Activated CD4-positive, alpha-beta memory T cell treated with anti-CD3 and anti-CD28 coated beads, Interleukin-2, amount 10 ng/mL, durations not matched to agents 7 days and 5 days (primary cell): ENCODE data around the gene NOL6. TPM values are rescaled to one million over a fixed set of nuclear protein-coding genes. Genes with fewer than 3 reads are reported as not detected.
"Not testable (repeated sequence)": the region's sequence is repeated elsewhere in the genome, so short reads cannot be mapped to it uniquely, and the experiment has no call there.

Experiments used
- CTCF ChIA-PET: fragments of 350-600 bp; sonication (Branson Sonifier 250); formaldehyde crosslinking; loops from one replicate; lab custom pipeline; 2021; ENCODE audit warnings: antibody characterized with exemption, inconsistent platforms; lab: Charles Lee
- POLR2A ChIA-PET: fragments of 350-600 bp; sonication (Branson Sonifier 250); formaldehyde crosslinking; loops from one replicate; lab custom pipeline; 2021; ENCODE audit warnings: antibody characterized with exemption; lab: Charles Lee
- DNase-seq: peaks from one replicate; pipeline ENCODE4 v3.0.0-alpha.2; 2020
- H3K27ac Mint-ChIP-seq: one replicate; pipeline ENCODE4 v1.8.0; 2021; ENCODE audit warnings: mild to moderate bottlenecking, mixed read lengths
- H3K27me3 Mint-ChIP-seq: one replicate; pipeline ENCODE4 v1.8.0; 2021; ENCODE audit warnings: mixed read lengths
- H3K36me3 Mint-ChIP-seq: one replicate; pipeline ENCODE4 v1.8.0; 2021; ENCODE audit warnings: low read depth, mixed read lengths
- H3K4me1 Mint-ChIP-seq: one replicate; pipeline ENCODE4 v1.8.0; 2021; ENCODE audit warnings: mixed read lengths
- H3K4me3 Mint-ChIP-seq: one replicate; pipeline ENCODE4 v1.8.0; 2021; ENCODE audit warnings: mild to moderate bottlenecking, mixed read lengths
- H3K9me3 Mint-ChIP-seq: one replicate; pipeline ENCODE4 v1.8.0; 2021; ENCODE audit warnings: mixed read lengths
- total RNA-seq, 2 experiments: library from RNA; stranded (reverse); gene quantifications; one replicate each; pipeline ENCODE4 v1.2.3, GENCODE V29; 2021

Gene NOL6
- total RNA-seq, 2 experiments from 2014 or later: 21.6 to 22.4 TPM

GRCh38 chr9:33437898-33438297, 35.8 kb downstream of the NOL6 start:
- Mint-ChIP-seq H3K4me3 (no peak overlapping the region), H3K27me3 (no peaks in the 10 kb centered on the region), H3K4me1 (peaks cover 64% of the 10 kb centered on the region), H3K9me3 (no peaks in the 10 kb centered on the region), H3K27ac (peak overlapping the region; percentile 23), H3K36me3 (peaks cover 36% of the 10 kb centered on the region)
- ChIA-PET POLR2A (interaction anchor here (1.5 to 1.6 kb wide), 2 partner anchors 10 to 23 kb away, joined by 8 to 11 read pairs; partner anchors contain the start of gene AQP3), CTCF (interaction anchor here (0.5 to 3.2 kb wide), 7 partner anchors 10 to 64 kb away, joined by 3 to 26 read pairs (median 6); partner anchors contain the start of gene AQP3)
- no peak for DNase-seq

DNA sequence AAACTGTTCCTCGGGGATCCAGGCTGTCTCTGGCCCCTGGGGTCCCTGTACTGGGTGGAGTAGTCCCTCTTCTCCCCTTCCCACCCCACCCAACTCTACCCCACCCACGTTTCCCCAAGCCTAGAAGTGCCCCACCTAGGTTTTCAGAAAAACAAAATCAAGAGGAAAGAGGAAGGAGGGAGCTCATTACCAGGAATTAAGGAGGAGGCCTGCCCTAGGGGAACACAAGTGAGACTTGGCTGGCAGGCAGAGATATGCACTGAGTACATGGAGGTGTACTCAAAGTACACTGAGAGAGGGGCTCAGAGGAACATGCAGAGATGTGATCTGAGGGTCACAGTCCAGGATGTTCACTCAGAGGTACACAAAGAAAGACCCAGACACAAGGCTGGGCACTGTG, 36.5 kb downstream of the NOL6 start:
- ChIA-PET CTCF (interaction anchor here (0.6 to 3.2 kb wide), 5 partner anchors 16 to 87 kb away, joined by 3 to 26 read pairs (median 5); partner anchors contain the start of gene ANKRD18B), POLR2A (interaction anchor here (1.0 to 1.6 kb wide), 3 partner anchors 11 to 37 kb away, joined by 3 to 11 read pairs (median 8); partner anchors contain the start of gene AQP3)
- H3K4me3 Mint-ChIP-seq: no peak overlapping the region
- H3K27me3 Mint-ChIP-seq: no peaks in the 10 kb centered on the region
- DNase-seq: no peak
- peaks cover 59% of the 10 kb centered on the region for H3K4me1 Mint-ChIP-seq
- no peaks in the 10 kb centered on the region for H3K9me3 Mint-ChIP-seq
- H3K27ac Mint-ChIP-seq: peak overlapping the region; percentile 50
- peaks cover 30% of the 10 kb centered on the region for H3K36me3 Mint-ChIP-seq

DNA sequence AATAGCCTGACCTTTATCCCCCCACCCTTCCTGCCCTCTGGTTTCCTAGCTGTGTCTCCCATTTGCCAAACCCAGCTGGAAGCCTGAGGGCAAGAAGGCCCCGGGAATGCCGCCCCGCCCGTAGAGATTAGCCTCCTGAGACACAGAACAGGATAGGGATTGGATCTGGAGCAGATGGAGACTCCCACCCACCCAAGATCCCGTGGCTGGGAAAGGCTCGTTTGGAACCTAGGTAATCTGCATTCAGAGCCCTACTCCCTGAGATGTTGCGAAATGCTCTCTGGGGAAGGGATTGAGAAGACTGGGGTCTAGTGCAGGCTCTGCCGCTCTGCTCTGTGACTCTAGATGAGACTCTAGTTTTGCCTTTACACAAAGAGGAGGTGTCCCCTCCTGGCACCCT, 37.3 kb downstream of the NOL6 start:
- no peaks in the 10 kb centered on the region for H3K27me3 Mint-ChIP-seq
- ChIA-PET POLR2A (interaction anchor here (1.5 to 1.7 kb wide), 2 partner anchors 11 to 21 kb away, joined by 8 to 11 read pairs; partner anchors contain the start of gene AQP3), CTCF (interaction anchor here (1.5 to 2.2 kb wide), 2 partner anchors 17 to 20 kb away, joined by 4 to 11 read pairs; no protein-coding TSS in a partner anchor)
- DNase-seq: no peak
- H3K36me3 Mint-ChIP-seq: peaks cover 22% of the 10 kb centered on the region
- H3K4me1 Mint-ChIP-seq: peaks cover 55% of the 10 kb centered on the region
- H3K4me3 Mint-ChIP-seq: no peak overlapping the region
- H3K27ac Mint-ChIP-seq: no peak overlapping the region
- H3K9me3 Mint-ChIP-seq: no peaks in the 10 kb centered on the region

DNA sequence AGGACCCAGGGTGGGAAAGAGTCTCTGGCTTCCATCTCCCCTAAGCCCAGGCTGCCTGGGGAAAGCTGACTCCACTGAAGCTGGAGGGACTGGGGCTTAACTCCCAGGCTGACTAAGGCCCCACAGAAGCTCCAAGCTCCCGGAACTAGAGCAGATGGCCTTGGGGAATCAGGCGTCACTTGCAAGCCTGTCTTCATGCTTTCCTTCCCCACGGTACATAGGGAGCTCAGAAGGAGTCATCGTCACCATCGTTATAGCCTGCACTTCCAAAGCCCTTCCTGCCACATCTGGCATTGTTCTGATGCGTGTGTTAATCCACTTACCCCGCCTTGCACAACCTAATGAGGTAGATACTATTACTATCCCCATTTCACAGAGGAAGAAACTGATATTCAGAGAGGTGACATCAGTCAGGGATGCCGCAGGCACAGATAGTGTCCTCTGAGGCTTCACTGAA, 37.9 kb downstream of the NOL6 start:
- no peak for DNase-seq
- H3K36me3 Mint-ChIP-seq: peaks cover 17% of the 10 kb centered on the region
- H3K27ac Mint-ChIP-seq: no peak overlapping the region
- H3K9me3 Mint-ChIP-seq: no peaks in the 10 kb centered on the region
- H3K4me1 Mint-ChIP-seq: peaks cover 56% of the 10 kb centered on the region
- H3K27me3 Mint-ChIP-seq: no peaks in the 10 kb centered on the region
- CTCF ChIA-PET: interaction anchor here (1.3 to 4.2 kb wide), 4 partner anchors 12 to 31 kb away, joined by 3 to 20 read pairs (median 8); partner anchors contain the start of gene AQP3
- H3K4me3 Mint-ChIP-seq: no peak overlapping the region
- POLR2A ChIA-PET: interaction anchor here (1.7 kb wide), 1 partner anchor 11 kb away, joined by 11 read pairs; the partner anchor contains the start of gene AQP3

- Mint-ChIP-seq H3K27me3 (no peaks in the 10 kb centered on the region), H3K36me3 (peaks cover 5% of the 10 kb centered on the region), H3K9me3 (no peaks in the 10 kb centered on the region), H3K4me3 (no peak overlapping the region), H3K27ac (no peak overlapping the region), H3K4me1 (peaks cover 42% of the 10 kb centered on the region)
- CTCF ChIA-PET: interaction anchor here (1.3 to 4.2 kb wide), 5 partner anchors 13 to 32 kb away, joined by 3 to 20 read pairs (median 8); partner anchors contain the start of gene AQP3
- DNase-seq: no peak
- POLR2A ChIA-PET: interaction anchor here (0.8 to 1.7 kb wide), 2 partner anchors 13 to 19 kb away, joined by 3 to 11 read pairs; partner anchors contain the start of gene AQP3
Observed at GRCh38 chr9:33434317-33435105, 39.2 kb downstream of the NOL6 start.

DNA sequence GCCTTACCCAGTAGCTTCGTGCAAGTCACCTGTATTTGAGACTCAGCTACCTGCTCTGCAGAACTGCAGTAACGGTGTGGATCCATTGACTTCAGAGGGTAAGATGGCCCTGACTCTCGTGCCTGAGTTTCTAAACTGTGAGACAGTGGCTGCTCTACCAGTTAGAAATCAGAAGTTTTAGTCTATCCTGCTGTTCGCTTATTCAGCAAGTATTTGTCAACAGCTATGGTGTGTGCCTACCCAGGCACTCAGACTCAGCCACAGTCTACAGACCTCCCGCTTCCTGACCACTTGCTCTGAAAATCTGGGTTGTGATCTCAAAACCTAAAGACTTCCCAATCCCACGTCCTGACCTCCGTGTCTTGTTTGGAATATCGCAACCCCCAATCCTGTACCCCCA, 39.9 kb downstream of the NOL6 start:
- Mint-ChIP-seq H3K4me1 (peaks cover 36% of the 10 kb centered on the region), H3K36me3 (peaks cover 3% of the 10 kb centered on the region), H3K27me3 (no peaks in the 10 kb centered on the region), H3K27ac (no peak overlapping the region), H3K4me3 (no peak overlapping the region), H3K9me3 (no peaks in the 10 kb centered on the region)
- no peak for DNase-seq
- CTCF ChIA-PET: interaction anchor here (0.6 to 4.2 kb wide), 5 partner anchors 14 to 1026 kb away, joined by 3 to 20 read pairs (median 16); partner anchors contain the start of gene AQP3
- POLR2A ChIA-PET: interaction anchor here (0.8 to 0.9 kb wide), 2 partner anchors 13 to 18 kb away, joined by 3 to 5 read pairs; partner anchors contain the start of gene AQP3

- ChIA-PET POLR2A (interaction anchor here (1.1 kb wide), 2 partner anchors 22 to 617 kb away, joined by 3 read pairs; no protein-coding TSS in a partner anchor), CTCF (interaction anchor here (0.9 to 4.2 kb wide), 6 partner anchors 10 to 56 kb away, joined by 3 to 20 read pairs (median 4); partner anchors contain the start of gene AQP3)
- Mint-ChIP-seq H3K9me3 (no peaks in the 10 kb centered on the region), H3K4me1 (peaks cover 22% of the 10 kb centered on the region), H3K27me3 (no peaks in the 10 kb centered on the region), H3K27ac (no peak overlapping the region), H3K4me3 (no peak overlapping the region), H3K36me3 (no peaks in the 10 kb centered on the region)
- DNase-seq: no peak
Observed at GRCh38 chr9:33431420-33431819, 42.3 kb downstream of the NOL6 start.

DNA sequence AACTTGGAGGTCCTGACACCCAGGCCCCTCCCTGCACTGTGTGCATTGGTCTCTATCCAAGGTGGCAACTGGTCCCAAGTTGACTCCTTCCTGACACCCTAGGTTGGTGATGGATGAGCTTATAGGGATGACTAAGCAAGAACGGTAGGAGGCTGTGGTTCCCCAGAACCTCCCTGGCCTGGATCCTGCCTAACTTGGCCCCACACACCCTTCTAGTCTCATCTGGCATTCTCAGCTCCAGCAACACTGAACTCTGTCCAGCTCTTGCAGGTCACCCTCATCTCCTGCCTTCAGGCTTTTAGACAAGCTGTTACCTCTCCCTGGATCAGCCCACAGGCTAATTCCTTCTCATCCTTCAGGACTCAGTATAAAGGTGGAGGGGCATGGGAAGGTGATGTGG, 42.8 kb downstream of the NOL6 start:
- POLR2A ChIA-PET: interaction anchor here (1.1 kb wide), 1 partner anchor 617 kb away, joined by 3 read pairs; no protein-coding TSS in a partner anchor
- Mint-ChIP-seq H3K9me3 (no peaks in the 10 kb centered on the region), H3K27ac (no peak overlapping the region), H3K4me3 (no peak overlapping the region), H3K4me1 (peaks cover 20% of the 10 kb centered on the region), H3K36me3 (no peaks in the 10 kb centered on the region), H3K27me3 (no peaks in the 10 kb centered on the region)
- no peak for DNase-seq
- CTCF ChIA-PET: interaction anchor here (0.9 to 3.5 kb wide), 5 partner anchors 10 to 56 kb away, joined by 3 to 19 read pairs (median 4); partner anchors contain the start of gene AQP3

- H3K9me3 Mint-ChIP-seq: no peaks in the 10 kb centered on the region
- no peak overlapping the region for H3K27ac Mint-ChIP-seq
- ChIA-PET CTCF (no interaction called here), POLR2A (interaction anchor here (0.9 kb wide), 1 partner anchor 14 kb away, joined by 3 read pairs; no protein-coding TSS in a partner anchor)
- no peaks in the 10 kb centered on the region for H3K36me3 Mint-ChIP-seq
- no peak overlapping the region for H3K4me3 Mint-ChIP-seq
- peaks cover 17% of the 10 kb centered on the region for H3K4me1 Mint-ChIP-seq
- no peaks in the 10 kb centered on the region for H3K27me3 Mint-ChIP-seq
- DNase-seq: no peak
Observed at GRCh38 chr9:33429256-33429985, 44.3 kb downstream of the NOL6 start.

DNA sequence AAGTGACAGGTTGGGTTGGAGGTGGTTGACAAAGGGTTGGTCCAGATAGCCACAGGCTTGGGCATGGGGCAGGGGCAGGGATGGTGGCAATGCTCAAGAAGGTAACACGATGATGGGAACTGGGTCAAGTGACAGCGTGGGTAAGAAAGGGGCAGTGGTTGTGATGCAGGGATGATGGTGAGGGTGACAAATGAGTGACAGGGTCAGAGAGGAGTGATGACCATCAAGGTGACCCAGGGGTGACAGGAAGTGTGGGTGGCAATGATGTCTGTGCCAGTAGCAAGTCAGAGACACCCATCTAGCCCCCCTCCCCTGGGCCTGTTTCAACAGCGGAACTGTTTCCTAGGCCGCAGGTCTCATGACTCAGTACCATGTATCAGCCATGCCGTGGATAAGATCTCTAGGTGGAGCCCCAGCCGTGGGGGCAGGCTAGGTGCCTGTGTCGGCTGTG, 46.9 kb downstream of the NOL6 start:
- H3K9me3 Mint-ChIP-seq: no peaks in the 10 kb centered on the region
- H3K36me3 Mint-ChIP-seq: no peaks in the 10 kb centered on the region
- DNase-seq: peak; percentile 27
- H3K4me3 Mint-ChIP-seq: no peak overlapping the region
- H3K27ac Mint-ChIP-seq: no peak overlapping the region
- ChIA-PET POLR2A (no interaction called here), CTCF (interaction anchor here (1.1 kb wide), 1 partner anchor 11 kb away, joined by 4 read pairs; no protein-coding TSS in a partner anchor)
- no peaks in the 10 kb centered on the region for H3K27me3 Mint-ChIP-seq
- H3K4me1 Mint-ChIP-seq: peaks cover 12% of the 10 kb centered on the region

DNA sequence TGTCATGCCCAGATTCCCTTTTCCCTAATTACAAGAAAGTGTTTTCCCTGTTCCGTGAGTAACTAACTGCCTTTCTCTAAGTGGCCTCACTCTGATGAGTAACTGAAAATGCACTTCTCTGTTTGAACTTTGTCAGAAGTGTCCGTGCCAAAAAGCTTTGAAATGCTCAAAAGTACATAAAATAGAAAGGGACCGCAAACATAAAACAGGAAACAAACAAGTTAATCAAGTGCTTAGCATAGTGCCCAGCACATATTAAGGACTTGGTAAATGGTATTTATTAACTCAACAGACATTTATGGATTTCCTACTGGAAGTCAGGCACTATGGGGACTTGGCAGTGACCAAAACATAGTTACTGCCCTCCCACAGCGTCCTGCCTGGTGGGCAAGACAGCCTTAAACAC, 48.6 kb downstream of the NOL6 start:
- peaks cover 10% of the 10 kb centered on the region for H3K4me1 Mint-ChIP-seq
- H3K27ac Mint-ChIP-seq: no peak overlapping the region
- no peaks in the 10 kb centered on the region for H3K9me3 Mint-ChIP-seq
- ChIA-PET CTCF (interaction anchor here (0.7 kb wide), 1 partner anchor 65 kb away, joined by 3 read pairs; no protein-coding TSS in a partner anchor), POLR2A (no interaction called here)
- DNase-seq: no peak
- no peaks in the 10 kb centered on the region for H3K36me3 Mint-ChIP-seq
- H3K4me3 Mint-ChIP-seq: no peak overlapping the region
- no peaks in the 10 kb centered on the region for H3K27me3 Mint-ChIP-seq

DNA sequence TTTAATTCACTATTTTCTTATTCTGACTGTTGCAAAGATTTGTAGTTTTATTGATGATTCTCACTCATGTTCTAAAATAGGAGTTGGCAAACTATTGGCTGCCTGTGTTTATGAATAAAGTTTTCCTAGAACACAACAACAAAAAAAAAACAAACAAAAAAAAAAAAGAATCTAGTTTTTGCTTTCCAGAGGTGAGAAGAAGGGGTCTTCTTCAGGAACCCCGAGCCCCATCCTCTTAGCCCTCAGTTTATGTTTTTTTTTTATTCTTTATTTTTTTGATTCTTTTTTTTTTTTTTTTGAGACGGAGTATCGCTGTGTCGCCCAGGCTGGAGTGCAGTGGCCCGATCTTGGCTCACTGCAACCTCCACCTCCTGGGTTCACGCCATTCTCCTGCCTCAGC, 49.2 kb downstream of the NOL6 start:
- DNase-seq, POLR2A ChIA-PET, H3K27ac Mint-ChIP-seq, CTCF ChIA-PET, H3K27me3 Mint-ChIP-seq, H3K4me3 Mint-ChIP-seq, H3K36me3 Mint-ChIP-seq, H3K9me3 Mint-ChIP-seq: not testable (repeated sequence)
- peaks cover 14% of the 10 kb centered on the region for H3K4me1 Mint-ChIP-seq
